DND-41 (cell line): ENCODE measurements around the gene ZCCHC14.
A peak's percentile ranks its signal among the peaks of the same experiment; 100 is the strongest.
"Not testable (repeated sequence)": the region's sequence is repeated elsewhere in the genome, so short reads cannot be mapped to it uniquely, and the experiment has no call there.

Source experiments
- ATAC-seq: fragments of 200-7000 bp; cut with Tn5 transposase; 3 replicates; pipeline ENCODE4 v1.9.1; 2021; ENCODE audit warnings: low read depth; ENCODE audit not compliant: insufficient read depth
- DNase-seq: peaks from one replicate; pipeline ENCODE4 v3.0.0-alpha.2; 2020
- H2AFZ ChIP-seq: 2 replicates; pipeline ENCODE4 v1.6.0; 2012; ENCODE audit warnings: low read depth, low read length
- H3K27ac ChIP-seq: 2 replicates; pipeline ENCODE4 v1.5.1; 2012; ENCODE audit warnings: low read length, inconsistent platforms
- H3K27me3 ChIP-seq: fragments of 200-600 bp; sonication (generic); 2 replicates; pipeline ENCODE4 v1.6.0; 2012; ENCODE audit warnings: low read length, mild to moderate bottlenecking, inconsistent platforms; ENCODE audit not compliant: insufficient read depth, poor library complexity
- H3K36me3 ChIP-seq: 2 replicates; pipeline ENCODE4 v1.5.1; 2012; ENCODE audit warnings: low read length, inconsistent platforms; ENCODE audit not compliant: insufficient read depth
- H3K4me1 ChIP-seq: 2 replicates; pipeline ENCODE4 v1.5.1; 2012; ENCODE audit warnings: mild to moderate bottlenecking, low read length; ENCODE audit not compliant: insufficient read depth
- H3K4me2 ChIP-seq: 2 replicates; pipeline ENCODE4 v1.6.0; 2012; ENCODE audit warnings: mild to moderate bottlenecking, moderate library complexity, low read length, inconsistent platforms; ENCODE audit not compliant: insufficient read depth
- H3K4me3 ChIP-seq, 2 experiments: fragments of 200-600 bp in 1 of 2; shearing (Covaris generic) in 1 of 2; 2 replicates each; pipeline ENCODE4 v1.5.1; 2012 to 2016; ENCODE audit warnings: inconsistent platforms in 2 of 2, low read length in 2 of 2, mild to moderate bottlenecking in 2 of 2, low read depth in 1 of 2, moderate library complexity in 1 of 2
- H3K79me2 ChIP-seq: 2 replicates; pipeline ENCODE4 v1.6.0; 2012; ENCODE audit warnings: low read length, inconsistent platforms; ENCODE audit not compliant: insufficient read depth
- H3K9ac ChIP-seq: 2 replicates; pipeline ENCODE4 v1.6.0; 2012; ENCODE audit warnings: low read depth, mild to moderate bottlenecking, inconsistent platforms, low read length, moderate library complexity
- H3K9me3 ChIP-seq: 2 replicates; pipeline ENCODE4 v1.5.1; 2012; ENCODE audit warnings: low read length, moderate library complexity, mild to moderate bottlenecking, inconsistent platforms; ENCODE audit not compliant: insufficient read depth, severe bottlenecking
- H4K20me1 ChIP-seq: 2 replicates; pipeline ENCODE4 v1.6.0; 2012; ENCODE audit warnings: low read length; ENCODE audit not compliant: insufficient read depth
- EZH2 ChIP-seq: IDR thresholded peaks from 3 replicates; pipeline ENCODE4 v1.6.1; 2012; ENCODE audit warnings: borderline replicate concordance, low read depth, mild to moderate bottlenecking, moderate library complexity, low read length, inconsistent platforms; ENCODE audit not compliant: severe bottlenecking
- TF ChIP-seq, protein P1 (sequence below): IDR thresholded peaks from 2 replicates; pipeline ENCODE4 v1.5.1; 2012; ENCODE audit warnings: borderline replicate concordance, low read length, moderate library complexity, mild to moderate bottlenecking; ENCODE audit not compliant: poor library complexity, severe bottlenecking; ENCODE audit errors: extremely low read depth

ZCCHC14 gene

DNA sequence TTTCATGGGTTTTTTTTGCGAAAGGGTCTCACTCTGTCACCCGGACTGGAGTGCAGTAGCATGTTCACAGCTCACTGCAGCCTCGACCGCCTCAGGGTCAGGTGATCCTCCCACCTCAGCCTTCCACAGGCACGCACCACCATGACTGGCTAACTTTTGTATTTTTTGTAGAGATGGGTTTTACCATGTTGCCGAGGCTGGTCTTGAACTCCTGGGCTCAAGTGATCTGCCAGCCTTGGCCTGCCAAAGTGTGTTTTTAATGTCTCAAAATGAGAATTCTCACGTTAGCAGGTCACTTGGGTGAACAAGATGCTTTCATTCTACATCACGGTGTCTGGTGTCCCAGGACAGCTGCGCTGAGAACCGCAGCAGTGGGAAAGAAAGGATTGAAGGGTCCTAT, 112.4 kb downstream of the ZCCHC14 start:
- peaks cover 89% of the 10 kb centered on the region for H3K79me2 ChIP-seq
- no peak overlapping the region for H3K9ac ChIP-seq
- H3K4me2 ChIP-seq = 0 out of 2 replicates have a peak overlapping the region, but pooled peaks have one; percentile 0
- peaks cover 14% of the 10 kb centered on the region for H3K36me3 ChIP-seq
- H3K4me1 ChIP-seq = peaks cover 33% of the 10 kb centered on the region
- H3K27me3 ChIP-seq = no peaks in the 10 kb centered on the region
- H2AFZ ChIP-seq = no peak overlapping the region
- ATAC-seq (no peak), DNase-seq (no peak)
- no peak overlapping the region for H3K27ac ChIP-seq
- H3K9me3 ChIP-seq = no peaks in the 10 kb centered on the region
- TF ChIP-seq, protein P1, sequence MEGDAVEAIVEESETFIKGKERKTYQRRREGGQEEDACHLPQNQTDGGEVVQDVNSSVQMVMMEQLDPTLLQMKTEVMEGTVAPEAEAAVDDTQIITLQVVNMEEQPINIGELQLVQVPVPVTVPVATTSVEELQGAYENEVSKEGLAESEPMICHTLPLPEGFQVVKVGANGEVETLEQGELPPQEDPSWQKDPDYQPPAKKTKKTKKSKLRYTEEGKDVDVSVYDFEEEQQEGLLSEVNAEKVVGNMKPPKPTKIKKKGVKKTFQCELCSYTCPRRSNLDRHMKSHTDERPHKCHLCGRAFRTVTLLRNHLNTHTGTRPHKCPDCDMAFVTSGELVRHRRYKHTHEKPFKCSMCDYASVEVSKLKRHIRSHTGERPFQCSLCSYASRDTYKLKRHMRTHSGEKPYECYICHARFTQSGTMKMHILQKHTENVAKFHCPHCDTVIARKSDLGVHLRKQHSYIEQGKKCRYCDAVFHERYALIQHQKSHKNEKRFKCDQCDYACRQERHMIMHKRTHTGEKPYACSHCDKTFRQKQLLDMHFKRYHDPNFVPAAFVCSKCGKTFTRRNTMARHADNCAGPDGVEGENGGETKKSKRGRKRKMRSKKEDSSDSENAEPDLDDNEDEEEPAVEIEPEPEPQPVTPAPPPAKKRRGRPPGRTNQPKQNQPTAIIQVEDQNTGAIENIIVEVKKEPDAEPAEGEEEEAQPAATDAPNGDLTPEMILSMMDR = no peak
- TF ChIP-seq EZH2 = no peak
- H3K4me3 ChIP-seq = no peak overlapping the region
- peaks cover 48% of the 10 kb centered on the region; the same call in 1 of the 2 replicates for H4K20me1 ChIP-seq

DNA sequence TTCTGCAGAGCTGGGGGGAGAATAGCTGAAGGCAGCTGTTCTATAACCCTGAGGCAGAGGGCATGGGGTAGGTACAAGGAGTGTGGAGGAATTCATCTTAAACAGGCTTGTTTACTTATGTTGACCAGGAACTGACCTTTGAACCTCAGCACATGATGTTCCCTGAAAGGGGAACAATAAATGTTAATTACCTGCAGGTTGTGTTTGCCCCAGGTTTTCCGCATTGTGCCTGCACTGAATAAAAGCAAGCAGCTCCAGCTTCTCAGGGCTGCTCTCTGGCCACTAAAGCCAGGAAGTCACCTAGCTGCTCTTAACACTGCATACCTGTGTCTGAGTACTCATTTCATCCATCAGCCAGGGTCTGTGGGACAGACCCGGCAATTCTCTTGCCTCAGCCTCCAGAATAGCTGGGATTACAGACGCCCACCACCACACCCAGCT, 113.5 kb downstream of the ZCCHC14 start:
- H3K4me1 ChIP-seq = peaks cover 26% of the 10 kb centered on the region
- H3K9me3 ChIP-seq = not testable (repeated sequence)

DNA sequence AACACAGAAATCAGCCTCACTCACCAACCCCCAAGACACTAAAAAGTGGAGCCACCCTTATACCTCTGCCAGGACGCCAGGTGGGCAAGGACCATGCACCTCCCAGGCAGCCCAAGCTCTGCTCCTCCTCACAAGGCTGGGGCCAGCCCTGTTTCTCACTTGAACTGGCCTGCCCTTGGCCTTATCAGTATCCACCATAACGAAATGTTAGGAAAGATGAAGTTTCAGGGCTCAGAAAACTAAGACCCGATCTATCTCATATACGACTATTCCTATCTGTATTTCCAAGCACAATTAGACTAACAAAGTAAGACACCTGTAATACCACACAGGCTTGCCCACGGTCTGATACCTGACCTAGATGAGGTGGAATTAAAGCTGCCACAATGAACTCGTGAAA, 116.2 kb downstream of the ZCCHC14 start:
- ATAC-seq = no peak
- H4K20me1 ChIP-seq = peaks cover 56% of the 10 kb centered on the region
- peaks cover 13% of the 10 kb centered on the region for H3K4me1 ChIP-seq
- H3K27ac ChIP-seq = 0 out of 2 replicates have a peak overlapping the region, but pooled peaks have one; percentile 28
- H3K36me3 ChIP-seq = peaks cover 23% of the 10 kb centered on the region; the same call in 1 of the 2 replicates
- H3K9me3 ChIP-seq = no peaks in the 10 kb centered on the region
- no peak overlapping the region for H3K9ac ChIP-seq
- DNase-seq = no peak
- H3K4me3 ChIP-seq = no peak overlapping the region
- TF ChIP-seq EZH2 = no peak
- TF ChIP-seq, protein P1 = no peak
- peaks cover 96% of the 10 kb centered on the region for H3K79me2 ChIP-seq
- no peaks in the 10 kb centered on the region for H3K27me3 ChIP-seq
- H2AFZ ChIP-seq = no peak overlapping the region
- H3K4me2 ChIP-seq = no peak overlapping the region

More for the DNA sequence above, 113.5 kb downstream of the ZCCHC14 start:
- H3K9ac ChIP-seq, H3K4me2 ChIP-seq, H3K27ac ChIP-seq, H2AFZ ChIP-seq, H3K4me3 ChIP-seq, DNase-seq, ATAC-seq, H3K27me3 ChIP-seq: not testable (repeated sequence)
- Histone ChIP-seq H3K36me3 (peaks cover 14% of the 10 kb centered on the region), H4K20me1 (peaks cover 52% of the 10 kb centered on the region; the same call in 1 of the 2 replicates), H3K79me2 (peaks cover 92% of the 10 kb centered on the region)

DNA sequence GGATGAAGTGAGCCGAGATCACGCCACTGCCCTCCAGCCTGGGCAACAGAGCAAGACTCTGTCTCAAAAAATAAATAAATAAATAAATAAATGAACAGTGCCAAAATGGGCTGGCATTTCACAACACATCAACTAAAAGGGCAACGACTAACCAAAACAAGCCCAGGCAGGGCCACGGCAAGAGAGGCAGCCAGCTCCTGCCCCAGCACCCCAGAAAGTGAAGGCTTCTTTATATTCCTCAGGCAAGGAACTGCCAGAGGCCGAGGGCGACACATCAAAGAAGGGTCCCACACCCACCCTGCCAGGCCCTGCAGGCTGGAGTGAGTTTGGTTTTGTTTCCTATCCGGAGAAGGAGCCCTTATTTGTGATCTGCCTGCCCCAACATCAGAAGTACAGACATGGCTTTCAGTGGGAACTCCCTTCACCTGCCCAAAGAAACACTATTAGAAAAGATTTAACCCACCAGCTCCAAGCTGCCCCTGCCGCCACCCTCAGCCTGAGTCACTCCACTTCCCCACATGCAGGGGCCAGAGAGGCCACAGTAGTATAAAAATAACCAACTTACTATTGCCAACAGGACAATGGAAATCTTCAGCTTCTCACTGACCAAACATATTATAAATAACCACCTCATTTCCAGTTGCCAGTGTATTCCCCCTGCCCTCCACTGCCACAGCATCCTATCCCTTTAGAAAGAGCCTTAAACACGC, 117.2 kb downstream of the ZCCHC14 start:
- H3K27ac ChIP-seq = no peak overlapping the region
- no peak overlapping the region for H2AFZ ChIP-seq
- H3K9me3 ChIP-seq = no peaks in the 10 kb centered on the region
- H4K20me1 ChIP-seq = peaks cover 58% of the 10 kb centered on the region
- ATAC-seq (no peak), DNase-seq (no peak)
- peaks cover 25% of the 10 kb centered on the region; the same call in 1 of the 2 replicates for H3K36me3 ChIP-seq
- 0 out of 2 replicates have a peak, but pooled peaks cover 3% of the 10 kb centered on the region for H3K4me1 ChIP-seq
- H3K79me2 ChIP-seq = peaks cover 96% of the 10 kb centered on the region
- no peak overlapping the region for H3K4me3 ChIP-seq
- H3K27me3 ChIP-seq = no peaks in the 10 kb centered on the region
- TF ChIP-seq, protein P1 = no peak
- TF ChIP-seq EZH2 = no peak
- H3K4me2 ChIP-seq = no peak overlapping the region
- H3K9ac ChIP-seq = no peak overlapping the region
